Endothelial cell (in vitro differentiated cells): ENCODE data around the gene ADAMTS12. TPM values are rescaled to one million over a fixed set of nuclear protein-coding genes. Genes with fewer than 3 reads are reported as not detected.

Experiments
- DNase-seq: peaks from one replicate; pipeline ENCODE4 v3.0.0; 2021; ENCODE audit warnings: low spot score
- H3K27ac Mint-ChIP-seq: one replicate; pipeline ENCODE4 v1.8.0; 2021; ENCODE audit warnings: mixed read lengths, inconsistent platforms; ENCODE audit not compliant: unreplicated experiment
- H3K27me3 Mint-ChIP-seq: one replicate; pipeline ENCODE4 v1.8.0; 2021; ENCODE audit warnings: mild to moderate bottlenecking, moderate library complexity, mixed read lengths, inconsistent platforms; ENCODE audit not compliant: unreplicated experiment
- H3K36me3 Mint-ChIP-seq: one replicate; pipeline ENCODE4 v1.8.0; 2021; ENCODE audit warnings: mild to moderate bottlenecking, low read depth, mixed read lengths, inconsistent platforms; ENCODE audit not compliant: unreplicated experiment
- H3K4me1 Mint-ChIP-seq: one replicate; pipeline ENCODE4 v1.8.0; 2021; ENCODE audit warnings: mild to moderate bottlenecking, mixed read lengths, inconsistent platforms; ENCODE audit not compliant: unreplicated experiment
- H3K4me3 Mint-ChIP-seq: one replicate; pipeline ENCODE4 v1.8.0; 2021; ENCODE audit warnings: mild to moderate bottlenecking, mixed read lengths, inconsistent platforms; ENCODE audit not compliant: unreplicated experiment
- H3K9me3 Mint-ChIP-seq: one replicate; pipeline ENCODE4 v1.8.0; 2021; ENCODE audit warnings: mixed read lengths, inconsistent platforms; ENCODE audit not compliant: unreplicated experiment
- CTCF ChIP-seq: fragments of 200-600 bp; sonication (generic); IDR thresholded peaks from one replicate; pipeline ENCODE4 v1.5.0; 2021; ENCODE audit warnings: antibody characterized with exemption; ENCODE audit not compliant: unreplicated experiment
- total RNA-seq: library from RNA; stranded (reverse); fragmentation: NEBNext Ultra II Directional; extraction: Animal tissue kit (Norgen Biotek cat#: 25700); gene quantifications from one replicate; pipeline ENCODE4 v1.2.1, GENCODE V29; 2021; ENCODE audit not compliant: unreplicated experiment

ADAMTS12 gene
- total RNA-seq, 1 donor from 2014 or later = 9.8 TPM

DNA sequence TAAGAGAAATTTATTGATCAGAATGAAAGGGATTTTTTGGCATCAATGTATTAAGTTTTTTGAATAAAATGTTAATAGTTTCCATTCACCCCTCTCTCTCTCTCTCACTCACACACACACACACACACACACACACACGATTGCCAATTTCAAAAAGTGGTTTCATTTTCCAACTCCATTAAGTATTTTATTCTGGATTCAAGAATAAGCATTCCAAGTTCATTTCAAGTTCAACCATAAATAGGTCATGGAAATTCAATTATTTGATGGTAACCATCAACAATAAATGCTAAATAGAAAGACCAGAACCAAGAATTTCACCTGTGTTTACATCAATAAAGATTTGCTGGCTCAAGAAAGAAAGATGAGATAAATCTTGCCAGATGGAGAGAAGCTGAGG is 171.6 kb downstream of the ADAMTS12 start:
- peaks cover 4% of the 10 kb centered on the region for H3K4me1 Mint-ChIP-seq
- no peak overlapping the region for H3K27ac Mint-ChIP-seq
- no peak for DNase-seq
- H3K27me3 Mint-ChIP-seq = peaks cover 3% of the 10 kb centered on the region
- H3K4me3 Mint-ChIP-seq = no peak overlapping the region
- no peaks in the 10 kb centered on the region for H3K9me3 Mint-ChIP-seq
- H3K36me3 Mint-ChIP-seq = no peaks in the 10 kb centered on the region
- no peak for TF ChIP-seq CTCF

GRCh38 chr5:33719769-33720168 is 172.0 kb downstream of the ADAMTS12 start:
- Mint-ChIP-seq H3K27me3 (peaks cover 3% of the 10 kb centered on the region), H3K4me3 (no peak overlapping the region), H3K27ac (no peak overlapping the region), H3K36me3 (no peaks in the 10 kb centered on the region), H3K4me1 (peaks cover 4% of the 10 kb centered on the region), H3K9me3 (no peaks in the 10 kb centered on the region)
- TF ChIP-seq CTCF = no peak
- no peak for DNase-seq

- Mint-ChIP-seq H3K4me1 (no peaks in the 10 kb centered on the region), H3K27me3 (peaks cover 1% of the 10 kb centered on the region), H3K27ac (no peak overlapping the region), H3K4me3 (no peak overlapping the region), H3K9me3 (no peaks in the 10 kb centered on the region), H3K36me3 (no peaks in the 10 kb centered on the region)
- no peak for DNase-seq
- no peak for TF ChIP-seq CTCF
Observed at GRCh38 chr5:33715661-33716060, 176.1 kb downstream of the ADAMTS12 start.

DNA sequence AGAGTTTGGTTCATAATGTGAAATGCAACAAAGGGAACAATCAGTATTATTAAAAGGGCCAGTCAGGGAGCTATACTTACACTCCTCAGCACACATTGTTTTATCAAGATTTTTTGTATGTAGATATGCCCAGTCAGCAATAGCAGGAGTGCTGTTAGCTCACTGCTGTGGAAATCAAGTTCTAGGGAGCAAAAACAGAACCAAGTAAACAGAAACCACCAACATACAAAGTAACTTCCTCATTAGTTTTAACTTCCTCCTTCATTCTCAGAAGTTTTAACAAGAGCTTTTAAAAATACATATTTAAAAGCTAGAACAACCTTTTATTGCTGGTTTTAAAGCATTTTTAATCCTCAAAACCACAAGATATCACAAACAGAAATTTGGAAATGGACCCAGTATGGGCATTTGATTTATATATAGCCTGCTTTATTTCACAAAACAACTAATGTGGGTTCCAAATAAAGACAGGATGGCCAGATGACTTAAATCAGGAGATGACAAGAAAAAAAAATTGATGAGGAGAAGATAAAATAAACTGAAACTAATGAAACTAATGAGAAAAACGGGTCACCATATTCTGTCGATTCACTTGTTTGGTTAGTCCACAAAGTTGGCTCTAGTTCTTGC is 178.5 kb downstream of the ADAMTS12 start:
- DNase-seq = no peak
- no peak overlapping the region for H3K4me3 Mint-ChIP-seq
- no peaks in the 10 kb centered on the region for H3K36me3 Mint-ChIP-seq
- H3K27ac Mint-ChIP-seq = no peak overlapping the region
- no peaks in the 10 kb centered on the region for H3K4me1 Mint-ChIP-seq
- H3K9me3 Mint-ChIP-seq = no peaks in the 10 kb centered on the region
- TF ChIP-seq CTCF = no peak
- H3K27me3 Mint-ChIP-seq = peaks cover 1% of the 10 kb centered on the region

- Mint-ChIP-seq H3K9me3 (no peaks in the 10 kb centered on the region), H3K4me3 (no peak overlapping the region), H3K4me1 (no peaks in the 10 kb centered on the region), H3K36me3 (no peaks in the 10 kb centered on the region), H3K27ac (no peak overlapping the region), H3K27me3 (peaks cover 1% of the 10 kb centered on the region)
- TF ChIP-seq CTCF = no peak
- DNase-seq = no peak
Observed at GRCh38 chr5:33712664-33713063, 179.1 kb downstream of the ADAMTS12 start.
